PC-3 (cell line): Measurements from ENCODE around the gene CTNS. TPM values are rescaled to one million over a fixed set of nuclear protein-coding genes. Genes with fewer than 3 reads are reported as not detected.

Source experiments
- ATAC-seq: fragments of 200-7000 bp; cut with Tn5 transposase; 2 replicates; pipeline ENCODE4 v1.9.1; 2020; ENCODE audit warnings: mild to moderate bottlenecking, moderate library complexity
- BruUV-seq: library from RNA; stranded (reverse); fragments of 400-500 nt; replicated peaks from 2 replicates; lab custom pipeline; 2021; lab: Mats Ljungman, UMichigan
- CTCF ChIA-PET: fragments of 300-600 bp; sonication (Branson Sonifier 250); formaldehyde crosslinking; loops from one replicate; lab custom pipeline; 2022; ENCODE audit warnings: antibody characterized with exemption; lab: Charles Lee
- POLR2A ChIA-PET: fragments of 300-600 bp; sonication (Branson Sonifier 250); formaldehyde crosslinking; loops from one replicate; lab custom pipeline; 2022; ENCODE audit warnings: antibody characterized with exemption; ENCODE audit not compliant: unreplicated experiment; lab: Charles Lee
- DNase-seq: peaks from one replicate; pipeline ENCODE4 v3.0.0-alpha.2; 2015
- H2AFZ ChIP-seq: fragments of 300-600 bp; sonication (generic); 2 replicates; pipeline ENCODE4 v1.6.0; 2016; ENCODE audit warnings: antibody characterized with exemption, low read length
- H3F3A ChIP-seq: fragments of 300-600 bp; sonication (generic); one replicate; pipeline ENCODE4 v1.6.0; 2017; ENCODE audit warnings: antibody characterized with exemption, low read length, control low read depth, mild to moderate bottlenecking; ENCODE audit not compliant: unreplicated experiment
- H3K27ac ChIP-seq: fragments of 300-600 bp; sonication (generic); 2 replicates; pipeline ENCODE4 v1.5.1; 2016; ENCODE audit warnings: mild to moderate bottlenecking, low read length
- H3K27me3 ChIP-seq: fragments of 300-600 bp; sonication (generic); 2 replicates; pipeline ENCODE4 v1.6.1; 2016; ENCODE audit warnings: low read length, mixed read lengths
- H3K36me3 ChIP-seq: fragments of 300-600 bp; sonication (generic); 2 replicates; pipeline ENCODE4 v1.6.1; 2016; ENCODE audit warnings: low read depth, mixed run types, low read length, mixed read lengths
- H3K4me1 ChIP-seq: fragments of 300-600 bp; sonication (generic); 2 replicates; pipeline ENCODE4 v1.5.1; 2016; ENCODE audit warnings: low read length; ENCODE audit not compliant: insufficient read depth
- H3K4me2 ChIP-seq: fragments of 300-600 bp; sonication (generic); 2 replicates; pipeline ENCODE4 v1.6.0; 2016; ENCODE audit warnings: low read length
- H3K4me3 ChIP-seq: fragments of 300-600 bp; sonication (generic); 2 replicates; pipeline ENCODE4 v1.5.1; 2016; ENCODE audit warnings: mild to moderate bottlenecking, low read length, mixed read lengths
- H3K79me2 ChIP-seq: fragments of 300-600 bp; sonication (generic); 2 replicates; pipeline ENCODE4 v1.6.1; 2017; ENCODE audit warnings: low read length, mixed read lengths
- H3K9ac ChIP-seq: fragments of 300-600 bp; sonication (generic); 2 replicates; pipeline ENCODE4 v1.6.0; 2016; ENCODE audit warnings: mild to moderate bottlenecking, low read length
- H3K9me2 ChIP-seq: fragments of 300-600 bp; sonication (generic); replicated peaks from 2 replicates; pipeline ENCODE4 v1.6.1; 2016; ENCODE audit warnings: mixed run types, low read length, mixed read lengths
- H3K9me3 ChIP-seq: fragments of 300-600 bp; sonication (generic); 2 replicates; pipeline ENCODE4 v1.6.1; 2016; ENCODE audit warnings: low read length, mixed read lengths
- H4K20me1 ChIP-seq: fragments of 300-600 bp; sonication (generic); 2 replicates; pipeline ENCODE4 v1.6.1; 2016; ENCODE audit warnings: low read length, mixed read lengths
- EZH2 ChIP-seq: fragments of 300-600 bp; sonication (generic); IDR thresholded peaks from one replicate; pipeline ENCODE4 v1.6.1; 2017; ENCODE audit warnings: antibody characterized with exemption, mild to moderate bottlenecking, low read length; ENCODE audit not compliant: unreplicated experiment
- EZH2phosphoT487 ChIP-seq: fragments of 300-600 bp; sonication (generic); IDR thresholded peaks from 2 replicates; pipeline ENCODE4 v1.6.1; 2018; ENCODE audit warnings: mild to moderate bottlenecking, antibody characterized with exemption, low read length, borderline replicate concordance
- intact Hi-C: fragments of 100-400 bp; cut with micrococcal nuclease; formaldehyde crosslinking; loops from 2 replicates; pipeline ENCODE4 v1.9.0; 2023
- total RNA-seq: library from RNA; depleted of rRNA; stranded (reverse); fragments of >200 nt; gene quantifications from 2 replicates; pipeline ENCODE4 v1.2.3, GENCODE V29; 2014
- TF ChIP-seq, protein P1 (sequence below): fragments of 300-600 bp; sonication (generic); conservative IDR thresholded peaks from 2 replicates; pipeline ENCODE4 v1.5.1; 2017; ENCODE audit warnings: antibody characterized with exemption, low read depth, mild to moderate bottlenecking, low read length

Gene CTNS
- total RNA-seq, 1 experiment from 2014 or later: 10.2 TPM

- Histone ChIP-seq H2AFZ (no peak overlapping the region), H3K4me1 (no peaks in the 10 kb centered on the region), H3K9me3 (no peaks in the 10 kb centered on the region), H3K27ac (no peak overlapping the region), H4K20me1 (no peaks in the 10 kb centered on the region), H3K4me2 (no peak overlapping the region), H3F3A (no peaks in the 10 kb centered on the region), H3K27me3 (no peaks in the 10 kb centered on the region), H3K79me2 (no peaks in the 10 kb centered on the region), H3K9me2 (no peaks in the 10 kb centered on the region), H3K36me3 (no peaks in the 10 kb centered on the region; the same call in 1 of the 2 replicates), H3K9ac (no peak overlapping the region), H3K4me3 (no peak overlapping the region)
- BruUV-seq: no TSS peak
- intact Hi-C loops: no loop called here
- CTCF ChIA-PET: no interaction called here
- DNase-seq: peak; percentile 26
- POLR2A ChIA-PET: interaction anchor here (0.6 kb wide), 1 partner anchor 23 kb away, joined by 3 read pairs; no protein-coding TSS in a partner anchor
- TF ChIP-seq EZH2phosphoT487 (no peak), EZH2 (no peak)
- TF ChIP-seq, protein P1, sequence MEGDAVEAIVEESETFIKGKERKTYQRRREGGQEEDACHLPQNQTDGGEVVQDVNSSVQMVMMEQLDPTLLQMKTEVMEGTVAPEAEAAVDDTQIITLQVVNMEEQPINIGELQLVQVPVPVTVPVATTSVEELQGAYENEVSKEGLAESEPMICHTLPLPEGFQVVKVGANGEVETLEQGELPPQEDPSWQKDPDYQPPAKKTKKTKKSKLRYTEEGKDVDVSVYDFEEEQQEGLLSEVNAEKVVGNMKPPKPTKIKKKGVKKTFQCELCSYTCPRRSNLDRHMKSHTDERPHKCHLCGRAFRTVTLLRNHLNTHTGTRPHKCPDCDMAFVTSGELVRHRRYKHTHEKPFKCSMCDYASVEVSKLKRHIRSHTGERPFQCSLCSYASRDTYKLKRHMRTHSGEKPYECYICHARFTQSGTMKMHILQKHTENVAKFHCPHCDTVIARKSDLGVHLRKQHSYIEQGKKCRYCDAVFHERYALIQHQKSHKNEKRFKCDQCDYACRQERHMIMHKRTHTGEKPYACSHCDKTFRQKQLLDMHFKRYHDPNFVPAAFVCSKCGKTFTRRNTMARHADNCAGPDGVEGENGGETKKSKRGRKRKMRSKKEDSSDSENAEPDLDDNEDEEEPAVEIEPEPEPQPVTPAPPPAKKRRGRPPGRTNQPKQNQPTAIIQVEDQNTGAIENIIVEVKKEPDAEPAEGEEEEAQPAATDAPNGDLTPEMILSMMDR: no peak
- ATAC-seq: peak; percentile 69
Observed at GRCh38 chr17:3678095-3678820, 41.7 kb downstream of the CTNS start.

DNA sequence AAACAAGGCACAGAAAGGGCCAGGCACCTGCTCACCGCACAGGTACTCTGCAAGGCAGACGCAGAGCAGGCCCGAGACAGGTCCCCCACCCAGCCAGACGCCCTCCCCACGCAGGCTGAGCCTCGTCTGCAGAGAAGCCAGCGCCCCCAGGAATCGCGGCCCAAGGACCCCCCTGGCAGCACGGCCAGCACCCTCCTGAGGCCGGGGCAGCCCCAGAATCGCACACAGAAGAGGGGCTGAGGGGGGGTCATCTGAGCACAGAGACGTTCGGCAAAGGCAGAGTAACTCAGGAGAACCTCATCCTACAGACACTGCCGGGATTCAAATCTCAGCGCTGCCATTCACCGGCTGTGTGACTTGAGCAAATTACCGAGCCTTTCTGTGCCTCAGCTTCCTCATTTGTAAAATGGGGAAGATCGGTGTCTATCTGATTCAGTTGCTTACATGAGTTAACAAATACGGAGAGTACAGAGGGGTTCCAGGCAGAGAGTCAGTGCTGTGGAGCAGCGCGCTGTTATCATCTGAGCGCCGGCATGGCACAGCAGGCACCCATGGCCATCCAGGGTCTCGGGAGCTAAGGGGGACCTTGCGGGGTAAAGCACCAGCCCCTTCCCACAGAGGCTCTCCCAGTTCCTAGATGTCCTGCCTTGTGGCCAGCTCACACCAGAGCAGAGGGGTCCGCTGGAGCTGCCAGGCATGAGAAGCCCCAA, 42.4 kb downstream of the CTNS start:
- ChIA-PET CTCF (no interaction called here), POLR2A (interaction anchor here (0.6 kb wide), 1 partner anchor 24 kb away, joined by 3 read pairs; no protein-coding TSS in a partner anchor)
- no peak overlapping the region for H3K27ac ChIP-seq
- H3K4me1 ChIP-seq: no peaks in the 10 kb centered on the region
- DNase-seq: no peak
- H3K4me3 ChIP-seq: no peak overlapping the region
- H3K79me2 ChIP-seq: no peaks in the 10 kb centered on the region
- no peaks in the 10 kb centered on the region; the same call in 1 of the 2 replicates for H3K36me3 ChIP-seq
- ATAC-seq: no peak
- intact Hi-C loops: no loop called here
- no peak overlapping the region for H3K4me2 ChIP-seq
- TF ChIP-seq, protein P1: no peak
- TF ChIP-seq EZH2 (no peak), EZH2phosphoT487 (no peak)
- no peaks in the 10 kb centered on the region for H3K9me2 ChIP-seq
- H2AFZ ChIP-seq: no peak overlapping the region
- no peak overlapping the region for H3K9ac ChIP-seq
- H3K9me3 ChIP-seq: no peaks in the 10 kb centered on the region
- BruUV-seq: no TSS peak
- no peaks in the 10 kb centered on the region for H3K27me3 ChIP-seq
- no peaks in the 10 kb centered on the region for H4K20me1 ChIP-seq
- H3F3A ChIP-seq: no peaks in the 10 kb centered on the region
